IMR-90 (cell line): ENCODE data around the gene CCM2. TPM values are rescaled to one million over a fixed set of nuclear protein-coding genes. Genes with fewer than 3 reads are reported as not detected.

Experiments
- ATAC-seq: fragments of 200-7000 bp; cut with Tn5 transposase; 2 replicates; pipeline ENCODE4 v1.9.1; 2020; ENCODE audit warnings: low read depth, mild to moderate bottlenecking, moderate library complexity
- BruUV-seq: library from RNA; stranded (reverse); fragments of 400-500 nt; replicated peaks from 2 replicates; lab custom pipeline; 2021; lab: Mats Ljungman, UMichigan
- CTCF ChIA-PET: fragments of 300-600 bp; formaldehyde crosslinking; extraction: SDS; loops from one replicate; lab custom pipeline; 2021; ENCODE audit warnings: antibody characterized with exemption; lab: Yijun Ruan, JAX
- POLR2A ChIA-PET: fragments of 300-600 bp; sonication (Branson Sonifier 250); formaldehyde crosslinking; loops from one replicate; lab custom pipeline; 2022; ENCODE audit warnings: antibody characterized with exemption; ENCODE audit not compliant: unreplicated experiment; lab: Charles Lee
- DNase-seq: peaks from one replicate; pipeline ENCODE4 v3.0.0; 2013
- H2AFZ ChIP-seq: replicated peaks from 2 replicates; pipeline ENCODE3; 2013; ENCODE audit warnings: low read length, mild to moderate bottlenecking; ENCODE audit not compliant: poor library complexity
- H2AK5ac ChIP-seq: 2 replicates; pipeline ENCODE4 v1.6.1; 2013; ENCODE audit warnings: low read depth, low read length, inconsistent platforms
- H2AK9ac ChIP-seq: replicated peaks from 2 replicates; pipeline ENCODE3; 2013; ENCODE audit warnings: mild to moderate bottlenecking, low read depth, low read length, moderate library complexity; ENCODE audit not compliant: poor library complexity
- H2BK120ac ChIP-seq: 2 replicates; pipeline ENCODE4 v1.6.1; 2013; ENCODE audit warnings: low read depth, low read length, inconsistent platforms
- H2BK15ac ChIP-seq: 3 replicates; pipeline ENCODE4 v1.6.1; 2013; ENCODE audit warnings: low read depth, low read length, inconsistent platforms
- H2BK20ac ChIP-seq: 2 replicates; pipeline ENCODE4 v1.6.1; 2013; ENCODE audit warnings: low read depth, mild to moderate bottlenecking, inconsistent platforms, low read length, moderate library complexity
- H2BK5ac ChIP-seq: 2 replicates; pipeline ENCODE4 v1.6.1; 2013; ENCODE audit warnings: mild to moderate bottlenecking, low read depth, low read length, inconsistent platforms; ENCODE audit not compliant: poor library complexity, severe bottlenecking
- H3K14ac ChIP-seq: replicated peaks from 2 replicates; pipeline ENCODE4 v1.6.1; 2013; ENCODE audit warnings: low read depth, low read length, inconsistent platforms
- H3K18ac ChIP-seq: 2 replicates; pipeline ENCODE4 v1.6.1; 2013; ENCODE audit warnings: low read depth, low read length, control low read depth
- H3K23ac ChIP-seq: 2 replicates; pipeline ENCODE4 v1.6.1; 2013; ENCODE audit warnings: low read depth, low read length, inconsistent platforms
- H3K27ac ChIP-seq: 2 replicates; pipeline ENCODE4 v1.5.1; 2013; ENCODE audit warnings: mild to moderate bottlenecking, control low read depth, low read length; ENCODE audit not compliant: insufficient read depth
- H3K27me3 ChIP-seq: 2 replicates; pipeline ENCODE4 v1.6.1; 2013; ENCODE audit warnings: low read length; ENCODE audit not compliant: control insufficient read depth, insufficient read depth
- H3K36me3 ChIP-seq: 2 replicates; pipeline ENCODE4 v1.6.1; 2013; ENCODE audit warnings: low read length, mixed read lengths; ENCODE audit not compliant: control insufficient read depth, insufficient read depth
- H3K4ac ChIP-seq: 2 replicates; pipeline ENCODE4 v1.6.1; 2013; ENCODE audit warnings: low read depth, low read length, inconsistent platforms
- H3K4me1 ChIP-seq: 2 replicates; pipeline ENCODE4 v1.6.1; 2013; ENCODE audit warnings: low read length, mixed read lengths; ENCODE audit not compliant: control insufficient read depth, insufficient read depth
- H3K4me2 ChIP-seq: 2 replicates; pipeline ENCODE4 v1.6.1; 2013; ENCODE audit warnings: low read depth, mild to moderate bottlenecking, control low read depth, low read length, moderate library complexity
- H3K4me3 ChIP-seq: 2 replicates; pipeline ENCODE4 v1.5.1; 2013; ENCODE audit warnings: low read depth, mild to moderate bottlenecking, control low read depth, low read length, moderate library complexity; ENCODE audit not compliant: insufficient read depth
- H3K56ac ChIP-seq: 2 replicates; pipeline ENCODE4 v1.6.1; 2013; ENCODE audit warnings: low read length, inconsistent platforms; ENCODE audit not compliant: insufficient read depth; ENCODE audit errors: extremely low read depth
- H3K79me1 ChIP-seq, 2 experiments: 2 replicates each; pipeline ENCODE4 v1.6.1; 2013; ENCODE audit warnings: low read length in 2 of 2, inconsistent platforms in 1 of 2, low read depth in 1 of 2
- H3K9ac ChIP-seq: 2 replicates; pipeline ENCODE4 v1.6.1; 2013; ENCODE audit warnings: low read depth, low read length, control low read depth
- H3K9me1 ChIP-seq: 2 replicates; pipeline ENCODE4 v1.6.1; 2013; ENCODE audit warnings: low read length, inconsistent platforms; ENCODE audit not compliant: insufficient read depth
- H3K9me3 ChIP-seq: 2 replicates; pipeline ENCODE4 v1.6.1; 2013; ENCODE audit warnings: low read length; ENCODE audit not compliant: control insufficient read depth, insufficient read depth
- H4K20me1 ChIP-seq: 2 replicates; pipeline ENCODE4 v1.6.1; 2013; ENCODE audit warnings: low read length, inconsistent platforms; ENCODE audit not compliant: insufficient read depth
- H4K5ac ChIP-seq: 2 replicates; pipeline ENCODE4 v1.6.1; 2013; ENCODE audit warnings: mild to moderate bottlenecking, low read depth, low read length, control low read depth
- H4K8ac ChIP-seq, 2 experiments: 2 replicates each; pipeline ENCODE4 v1.6.1; 2013; ENCODE audit warnings: low read depth in 2 of 2, low read length in 2 of 2, control low read depth in 1 of 2, inconsistent platforms in 1 of 2
- H4K91ac ChIP-seq: 2 replicates; pipeline ENCODE4 v1.6.1; 2013; ENCODE audit warnings: low read depth, low read length, inconsistent platforms; ENCODE audit not compliant: insufficient read depth
- BHLHE40 ChIP-seq: fragments of 150-350 bp; IDR thresholded peaks from 2 replicates; pipeline ENCODE4 v1.6.1; 2016; ENCODE audit warnings: mild to moderate bottlenecking, low read depth, low read length
- CEBPB ChIP-seq: IDR thresholded peaks from 2 replicates; pipeline ENCODE4 v1.6.1; 2012; ENCODE audit warnings: low read depth, low read length, improper control_type of control experiment
- FOS ChIP-seq: fragments of 150-350 bp; IDR thresholded peaks from 2 replicates; pipeline ENCODE4 v1.6.1; 2016; ENCODE audit warnings: low read depth, low read length
- MAFK ChIP-seq: IDR thresholded peaks from 2 replicates; pipeline ENCODE4 v1.6.1; 2012; ENCODE audit warnings: low read depth, low read length, improper control_type of control experiment
- MAZ ChIP-seq: IDR thresholded peaks from 2 replicates; pipeline ENCODE4 v1.6.1; 2012; ENCODE audit warnings: low read depth, mild to moderate bottlenecking, low read length, improper control_type of control experiment, moderate library complexity, borderline replicate concordance
- MXI1 ChIP-seq: IDR thresholded peaks from 2 replicates; pipeline ENCODE4 v1.6.1; 2012; ENCODE audit warnings: low read depth, mild to moderate bottlenecking, low read length, moderate library complexity, borderline replicate concordance
- POLR2A ChIP-seq: IDR thresholded peaks from 2 replicates; pipeline ENCODE4 v1.6.1; 2012; ENCODE audit warnings: mild to moderate bottlenecking, low read depth, low read length
- RAD21 ChIP-seq: IDR thresholded peaks from 2 replicates; pipeline ENCODE4 v1.6.1; 2012; ENCODE audit warnings: low read length, improper control_type of control experiment
- RFX5 ChIP-seq: IDR thresholded peaks from 2 replicates; pipeline ENCODE4 v1.8.0; 2012; ENCODE audit warnings: low read depth, mild to moderate bottlenecking, low read length, moderate library complexity
- SMC3 ChIP-seq: fragments of 150-350 bp; IDR thresholded peaks from 2 replicates; pipeline ENCODE4 v1.6.1; 2016; ENCODE audit warnings: low read depth, mild to moderate bottlenecking, antibody characterized with exemption, low read length, moderate library complexity
- WGBS, 2 experiments: methylation state at CpG; one replicate each; pipeline versions ENCODE4 v1.1.5 to v1.1.7; 2013; ENCODE audit warnings: missing lambda C conversion rate in 2 of 2; ENCODE audit not compliant: insufficient read length in 1 of 2; ENCODE audit errors: extremely low coverage in 2 of 2; 5-methylcytosine and 5-hydroxymethylcytosine counted together
- dilution Hi-C: fragments of 300-500 bp; cut with HindIII; formaldehyde crosslinking; loops from one replicate; pipeline ENCODE4 v1.14.3; 2018; ENCODE audit warnings: low sequenced_read_pairs; ENCODE audit not compliant: unreplicated experiment
- in situ Hi-C: fragments of 300-500 bp; cut with MboI; formaldehyde crosslinking; loops from 3 replicates; pipeline ENCODE4 v1.14.3; 2019; ENCODE audit warnings: low sequenced_read_pairs, inconsistent platforms, mixed read lengths
- intact Hi-C: fragments of 100-400 bp; cut with micrococcal nuclease; formaldehyde crosslinking; loops from 2 replicates; pipeline ENCODE4 v1.10.0; 2022
- polyA plus RNA-seq, 3 experiments: library from polyadenylated mRNA; depleted of rRNA; stranded (reverse); fragments of >200 nt; gene quantifications; 2 replicates each; pipeline ENCODE4 v1.2.3, GENCODE V29; 2012; ENCODE audit warnings: low replicate concordance in 1 of 3
- total RNA-seq: library from RNA; depleted of rRNA; stranded (reverse); fragments of >200 nt; gene quantifications from 2 replicates; pipeline ENCODE4 v1.2.3, GENCODE V29; 2012
- TF ChIP-seq, protein P1 (sequence below): conservative IDR thresholded peaks from 2 replicates; pipeline ENCODE4 v1.5.1; 2012; ENCODE audit warnings: mild to moderate bottlenecking, low read depth, low read length, improper control_type of control experiment
- TF ChIP-seq, protein P2 (sequence below): fragments of 150-350 bp; IDR thresholded peaks from 2 replicates; pipeline ENCODE4 v1.6.1; 2017; ENCODE audit warnings: mild to moderate bottlenecking, antibody characterized with exemption, low read length, low read depth

CCM2 gene
- total and polyA plus RNA-seq, 2 of the 4 experiments (the other 2 are of a cell fraction): 65.2 to 78.5 TPM

DNA sequence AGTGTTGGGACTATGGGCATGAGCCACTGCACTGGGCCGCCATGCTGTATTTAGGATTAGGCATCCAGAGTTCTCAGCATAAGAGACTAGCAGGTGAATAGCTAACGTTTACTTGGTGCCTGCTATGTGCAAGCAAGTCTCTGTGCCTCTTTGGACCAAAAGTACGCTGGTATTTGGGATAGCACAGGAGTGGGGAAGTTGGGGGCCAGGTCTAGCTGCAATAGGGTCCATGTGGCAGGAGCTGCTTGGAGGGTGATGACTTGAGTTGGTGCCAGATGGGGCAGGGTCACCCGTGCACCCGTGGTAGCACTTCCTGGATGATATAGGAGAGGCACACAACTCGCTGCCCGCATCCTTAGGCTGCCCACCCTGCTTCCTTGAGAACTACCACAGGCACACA, 66.4 kb downstream of the CCM2 start:
- no peak overlapping the region for H3K4me2 ChIP-seq
- no peak overlapping the region for H3K4me3 ChIP-seq
- dilution Hi-C loops (no loop called here), intact Hi-C loops (no loop called here), in situ Hi-C loops (no loop called here)
- H4K8ac ChIP-seq: no peak overlapping the region
- H3K9me1 ChIP-seq: peaks cover 16% of the 10 kb centered on the region
- TF ChIP-seq BHLHE40: no peak
- TF ChIP-seq MAFK: no peak
- TF ChIP-seq CEBPB: no peak
- TF ChIP-seq POLR2A: no peak
- TF ChIP-seq MAZ: no peak
- no peak for TF ChIP-seq RFX5
- TF ChIP-seq, protein P1, sequence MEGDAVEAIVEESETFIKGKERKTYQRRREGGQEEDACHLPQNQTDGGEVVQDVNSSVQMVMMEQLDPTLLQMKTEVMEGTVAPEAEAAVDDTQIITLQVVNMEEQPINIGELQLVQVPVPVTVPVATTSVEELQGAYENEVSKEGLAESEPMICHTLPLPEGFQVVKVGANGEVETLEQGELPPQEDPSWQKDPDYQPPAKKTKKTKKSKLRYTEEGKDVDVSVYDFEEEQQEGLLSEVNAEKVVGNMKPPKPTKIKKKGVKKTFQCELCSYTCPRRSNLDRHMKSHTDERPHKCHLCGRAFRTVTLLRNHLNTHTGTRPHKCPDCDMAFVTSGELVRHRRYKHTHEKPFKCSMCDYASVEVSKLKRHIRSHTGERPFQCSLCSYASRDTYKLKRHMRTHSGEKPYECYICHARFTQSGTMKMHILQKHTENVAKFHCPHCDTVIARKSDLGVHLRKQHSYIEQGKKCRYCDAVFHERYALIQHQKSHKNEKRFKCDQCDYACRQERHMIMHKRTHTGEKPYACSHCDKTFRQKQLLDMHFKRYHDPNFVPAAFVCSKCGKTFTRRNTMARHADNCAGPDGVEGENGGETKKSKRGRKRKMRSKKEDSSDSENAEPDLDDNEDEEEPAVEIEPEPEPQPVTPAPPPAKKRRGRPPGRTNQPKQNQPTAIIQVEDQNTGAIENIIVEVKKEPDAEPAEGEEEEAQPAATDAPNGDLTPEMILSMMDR: no peak
- TF ChIP-seq SMC3: no peak
- no peak for TF ChIP-seq FOS
- no peak for TF ChIP-seq RAD21
- TF ChIP-seq MXI1: no peak
- TF ChIP-seq, protein P2, sequence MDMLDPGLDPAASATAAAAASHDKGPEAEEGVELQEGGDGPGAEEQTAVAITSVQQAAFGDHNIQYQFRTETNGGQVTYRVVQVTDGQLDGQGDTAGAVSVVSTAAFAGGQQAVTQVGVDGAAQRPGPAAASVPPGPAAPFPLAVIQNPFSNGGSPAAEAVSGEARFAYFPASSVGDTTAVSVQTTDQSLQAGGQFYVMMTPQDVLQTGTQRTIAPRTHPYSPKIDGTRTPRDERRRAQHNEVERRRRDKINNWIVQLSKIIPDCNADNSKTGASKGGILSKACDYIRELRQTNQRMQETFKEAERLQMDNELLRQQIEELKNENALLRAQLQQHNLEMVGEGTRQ: no peak
- ATAC-seq (no peak), DNase-seq (no peak)
- no peaks in the 10 kb centered on the region for H3K27me3 ChIP-seq
- no peak overlapping the region for H2BK20ac ChIP-seq
- no peak overlapping the region for H3K56ac ChIP-seq
- H3K79me1 ChIP-seq: peaks cover 27 to 65% of the 10 kb centered on the region in 2 experiments
- no peak overlapping the region for H3K18ac ChIP-seq
- no peak overlapping the region for H3K4ac ChIP-seq
- H2AK9ac ChIP-seq: no peak overlapping the region
- no peak overlapping the region for H2BK120ac ChIP-seq
- ChIA-PET CTCF (no interaction called here), POLR2A (no interaction called here)
- H3K9me3 ChIP-seq: no peaks in the 10 kb centered on the region
- H3K23ac ChIP-seq: no peak overlapping the region
- H4K5ac ChIP-seq: no peak overlapping the region
- no TSS peak for BruUV-seq
- H4K91ac ChIP-seq: no peak overlapping the region
- no peak overlapping the region for H2AFZ ChIP-seq
- no peak overlapping the region for H3K27ac ChIP-seq
- 82% methylated on average over 2 of the region's 7 CpGs; no CpG with 5 or more reads in 1 of the 2 experiments for WGBS, 2 experiments
- no peak overlapping the region for H2BK5ac ChIP-seq
- H2BK15ac ChIP-seq: no peak overlapping the region
- H3K36me3 ChIP-seq: peaks cover 50% of the 10 kb centered on the region
- no peaks in the 10 kb centered on the region for H3K4me1 ChIP-seq
- no peak overlapping the region for H3K9ac ChIP-seq
- no peak overlapping the region for H3K14ac ChIP-seq
- H2AK5ac ChIP-seq: no peak overlapping the region
- H4K20me1 ChIP-seq: peaks cover 11% of the 10 kb centered on the region; the same call in 1 of the 2 replicates
